NCI-H774 (cell line): Measurements from ENCODE around the gene SBDS.
"Not testable (repeated sequence)": the region's sequence is repeated elsewhere in the genome, so short reads cannot be mapped to it uniquely, and the experiment has no call there.

Source experiments
- DNase-seq: peaks from one replicate; lab custom pipeline; 2025; lab: John Stamatoyannopoulos, UW

The SBDS gene

GRCh38 chr7:66994691-66995049, 716 bp downstream of the SBDS start:
- DNase-seq = not testable (repeated sequence)

GRCh38 chr7:66994051-66994450, 1.3 kb downstream of the SBDS start:
- DNase-seq = not testable (repeated sequence)

GRCh38 chr7:66989552-66989951, 5.8 kb downstream of the SBDS start:
- not testable (repeated sequence) for DNase-seq

- not testable (repeated sequence) for DNase-seq
Measured at GRCh38 chr7:66980336-66980735, 15.1 kb downstream of the SBDS start.

GRCh38 chr7:66979013-66979412, 16.4 kb downstream of the SBDS start:
- DNase-seq = not testable (repeated sequence)

- not testable (repeated sequence) for DNase-seq
Measured at GRCh38 chr7:66978312-66978711, 17.1 kb downstream of the SBDS start.

- no peak for DNase-seq
Measured at GRCh38 chr7:66974986-66975590, 20.3 kb downstream of the SBDS start.

GRCh38 chr7:66970310-66970709, 25.1 kb downstream of the SBDS start:
- DNase-seq = no peak

- not testable (repeated sequence) for DNase-seq
Measured at GRCh38 chr7:66969001-66969400, 26.4 kb downstream of the SBDS start.

GRCh38 chr7:66967029-66967428, 28.4 kb downstream of the SBDS start:
- DNase-seq = no peak

- DNase-seq = no peak
Measured at GRCh38 chr7:66964411-66964810, 31.0 kb downstream of the SBDS start.

- DNase-seq = no peak
Measured at GRCh38 chr7:66961096-66961495, 34.3 kb downstream of the SBDS start.

- DNase-seq = no peak
Measured at GRCh38 chr7:66960192-66960591, 35.2 kb downstream of the SBDS start.

- no peak for DNase-seq
Measured at GRCh38 chr7:66958538-66959350, 36.6 kb downstream of the SBDS start.

- no peak for DNase-seq
Measured at GRCh38 chr7:66957595-66958290, 37.6 kb downstream of the SBDS start.

- DNase-seq = no peak
Measured at GRCh38 chr7:66953044-66953427, 42.4 kb downstream of the SBDS start.

- no peak for DNase-seq
Measured at GRCh38 chr7:66952343-66953043, 42.9 kb downstream of the SBDS start.

- no peak for DNase-seq
Measured at GRCh38 chr7:66950763-66951162, 44.6 kb downstream of the SBDS start.

GRCh38 chr7:66950311-66950710, 45.1 kb downstream of the SBDS start:
- DNase-seq = no peak

GRCh38 chr7:66948480-66949109, 46.8 kb downstream of the SBDS start:
- no peak for DNase-seq

GRCh38 chr7:66946545-66946944, 48.8 kb downstream of the SBDS start:
- DNase-seq = no peak

- no peak for DNase-seq
Measured at GRCh38 chr7:66939325-66939724, 56.1 kb downstream of the SBDS start.
